HG02981 (cell line): ENCODE data around the gene NEUROD4.

ENCODE experiments used
- ATAC-seq: cut with Tn5 transposase; IDR thresholded peaks from one replicate; pipeline ENCODE4 v1.9.1; 2021; ENCODE audit warnings: mild to moderate bottlenecking, moderate library complexity; ENCODE audit not compliant: unreplicated experiment

Gene NEUROD4

DNA sequence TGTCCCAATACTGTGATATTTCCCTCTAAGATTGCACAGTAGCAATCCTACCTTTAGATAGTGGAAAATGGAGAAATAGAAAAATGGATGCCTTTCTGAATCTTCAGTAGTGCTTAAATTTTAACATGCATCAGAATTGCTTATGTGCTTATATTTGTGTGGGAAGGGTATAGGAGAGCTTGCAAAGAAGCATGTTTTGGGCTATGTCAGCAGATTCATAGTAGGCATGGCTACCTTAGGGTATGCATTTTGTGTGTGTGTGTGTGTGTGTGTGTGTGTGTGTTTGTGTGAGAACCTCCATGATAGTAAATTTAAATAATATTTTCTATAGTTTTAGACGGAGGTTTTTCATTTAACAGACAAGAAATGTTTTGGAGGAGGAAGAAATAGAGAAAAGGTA is 38.3 kb downstream of the NEUROD4 start:
- no peak for ATAC-seq

DNA sequence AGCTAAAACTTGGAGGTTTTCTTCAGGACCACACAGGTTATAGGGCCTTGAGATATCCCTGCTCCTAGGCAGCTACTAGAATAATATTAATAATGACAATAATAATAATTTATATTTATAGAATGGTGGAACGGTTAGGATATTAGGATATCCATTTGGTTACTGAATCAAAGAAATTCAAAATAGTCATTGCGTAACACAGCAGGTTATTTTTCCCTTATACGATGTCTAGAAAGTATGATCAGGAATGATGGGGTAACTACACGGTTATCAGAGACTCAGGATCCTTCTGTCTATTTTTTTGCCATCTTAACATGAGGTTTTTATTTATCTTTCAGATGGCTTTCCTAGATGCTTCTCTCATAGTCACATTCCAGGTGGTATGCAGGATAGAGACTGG is 39.0 kb downstream of the NEUROD4 start:
- ATAC-seq = no peak

DNA sequence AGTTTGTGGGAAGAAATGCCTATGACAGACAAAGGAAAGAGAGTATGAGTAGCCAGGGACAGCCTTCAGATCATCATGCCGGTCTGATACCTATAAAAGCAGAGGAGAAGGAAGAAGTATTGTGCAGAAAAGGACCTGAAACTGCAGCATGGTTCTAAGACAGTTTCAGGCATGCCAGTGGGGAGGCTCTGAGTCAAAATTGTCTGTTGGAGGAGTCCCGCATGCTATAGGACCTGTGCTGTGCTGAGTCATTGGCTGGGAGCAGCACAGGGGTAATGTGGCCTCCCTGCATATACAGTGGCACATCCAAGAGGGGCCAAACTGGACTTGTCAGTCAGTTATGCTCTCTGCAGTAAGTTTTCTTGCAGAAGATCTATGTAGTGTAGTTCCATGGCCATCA is 40.7 kb downstream of the NEUROD4 start:
- peak; percentile 100 for ATAC-seq

DNA sequence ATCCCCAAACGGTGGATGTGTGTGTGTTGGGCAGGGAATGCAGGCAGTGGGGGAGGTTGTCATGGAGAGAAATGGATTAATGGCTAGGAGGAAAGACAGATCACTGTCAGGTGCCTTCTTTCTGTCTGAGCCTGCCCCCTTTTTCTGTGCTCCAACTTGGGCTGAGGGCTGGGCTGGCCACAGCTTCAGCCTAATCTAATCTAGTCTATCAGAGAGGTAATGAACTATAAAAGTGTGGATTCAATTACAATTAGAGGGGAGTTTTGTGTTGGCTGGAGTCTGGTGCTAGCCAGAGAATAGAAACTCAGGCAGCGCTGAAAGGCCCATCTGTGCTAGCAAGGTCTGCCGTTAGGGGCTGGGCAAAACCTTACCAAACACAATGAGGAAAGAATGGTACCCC is 41.2 kb downstream of the NEUROD4 start:
- ATAC-seq = no peak

DNA sequence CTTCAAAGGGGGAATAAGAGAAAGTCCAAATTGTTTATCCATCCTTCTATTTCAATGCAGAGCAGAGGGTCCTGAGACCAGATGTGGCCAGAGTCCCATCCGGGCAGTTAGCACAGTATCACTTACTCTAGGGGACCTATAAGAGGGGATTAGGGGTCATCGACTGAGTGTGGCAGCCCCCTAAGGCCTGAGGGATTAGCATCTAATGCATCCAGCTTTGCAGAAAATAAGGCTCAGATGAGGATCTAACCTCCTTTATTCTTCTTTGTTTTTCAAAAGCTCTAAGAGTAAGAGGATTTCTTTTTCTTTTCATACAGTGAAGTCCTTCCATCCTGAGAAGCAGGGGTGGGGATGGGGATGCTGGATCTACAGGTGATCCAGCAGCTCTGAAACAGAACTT is 43.5 kb downstream of the NEUROD4 start:
- ATAC-seq = no peak

DNA sequence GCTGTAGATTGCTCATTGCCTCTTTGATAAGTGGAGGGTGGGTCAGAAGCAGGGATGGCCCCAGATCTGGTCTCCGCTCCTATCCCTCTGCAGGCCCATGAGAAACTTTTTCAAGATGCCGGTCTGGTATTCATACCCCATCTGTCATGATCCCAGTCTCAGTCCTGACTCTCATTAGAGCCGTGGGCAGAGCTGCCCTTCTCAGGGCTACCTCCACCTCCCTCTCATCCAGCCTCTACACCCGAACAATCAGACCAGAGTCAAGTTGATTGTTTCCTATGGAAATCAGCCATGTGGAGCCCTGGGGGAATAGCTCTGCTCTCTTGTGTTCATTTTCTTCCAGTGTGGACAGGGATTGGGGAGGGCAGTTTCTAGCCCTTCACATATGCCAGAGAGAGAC is 45.8 kb downstream of the NEUROD4 start:
- no peak for ATAC-seq

DNA sequence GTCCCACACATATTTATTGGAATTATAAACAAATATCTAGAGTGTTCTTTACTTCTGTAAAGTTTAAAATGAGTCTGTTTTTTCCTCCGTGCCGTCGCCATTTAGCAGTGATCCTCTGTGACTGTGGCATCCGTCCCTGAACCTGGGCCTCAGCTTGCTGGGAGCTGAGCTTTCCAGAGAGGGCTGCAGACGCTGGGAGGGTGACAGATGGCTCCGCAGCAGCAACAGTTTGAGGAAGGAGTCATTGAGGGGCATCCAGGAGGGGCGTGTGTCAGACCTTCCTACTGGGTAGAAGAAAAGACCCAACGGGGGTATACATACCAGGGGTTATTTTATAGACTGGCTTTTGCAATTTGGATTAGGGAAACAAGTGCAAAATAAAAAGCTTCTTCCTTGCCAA is 47.9 kb downstream of the NEUROD4 start:
- ATAC-seq = no peak

DNA sequence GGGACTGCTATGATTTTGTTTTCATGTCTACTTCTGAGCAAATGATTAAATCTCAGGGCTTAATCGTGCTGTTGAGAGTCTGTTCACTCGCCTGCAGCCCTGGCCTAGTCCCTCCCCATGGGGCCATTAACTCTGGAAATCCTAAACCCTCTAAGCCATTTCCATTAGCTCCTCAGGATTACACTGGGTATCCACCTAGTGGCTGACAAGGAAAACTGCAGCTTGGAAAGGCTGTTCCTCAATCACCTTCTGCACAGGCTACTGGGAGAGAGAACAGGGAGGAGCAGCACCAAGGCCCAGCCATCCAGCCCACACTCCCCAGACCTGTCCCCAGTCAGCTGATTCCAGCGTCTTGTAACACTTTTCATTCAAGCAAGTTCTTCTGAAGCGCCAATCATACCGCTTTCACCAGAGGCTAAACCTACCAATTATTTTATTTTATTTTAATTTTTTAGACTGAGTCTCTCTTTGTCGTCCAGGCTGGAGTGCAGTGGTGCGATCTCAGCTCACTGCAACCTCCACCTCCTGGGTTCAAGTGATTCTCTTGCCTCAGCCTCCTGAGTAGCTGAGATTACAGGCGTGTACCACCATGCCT is 48.7 kb downstream of the NEUROD4 start:
- ATAC-seq = peak; percentile 70

DNA sequence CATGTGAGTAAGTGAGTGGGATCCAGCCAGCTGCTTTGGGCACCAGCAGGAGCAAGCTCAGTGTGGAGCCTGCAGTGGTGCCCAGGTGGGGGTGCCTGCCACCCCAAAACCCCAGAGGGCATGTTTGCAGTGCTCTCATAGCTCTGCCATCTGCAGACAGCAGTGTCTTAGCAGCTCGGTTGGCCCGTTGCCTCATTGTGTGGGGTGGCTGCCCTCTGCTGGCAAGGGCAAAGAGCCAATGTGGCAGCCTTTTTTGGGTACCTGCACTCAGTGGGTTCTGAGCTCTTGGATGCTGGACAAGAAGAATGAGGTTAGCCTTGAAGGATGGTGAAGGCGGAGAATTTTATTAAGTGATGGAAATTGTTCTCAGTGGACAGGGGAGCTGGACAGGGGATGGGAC is 52.3 kb downstream of the NEUROD4 start:
- peak; percentile 39 for ATAC-seq

DNA sequence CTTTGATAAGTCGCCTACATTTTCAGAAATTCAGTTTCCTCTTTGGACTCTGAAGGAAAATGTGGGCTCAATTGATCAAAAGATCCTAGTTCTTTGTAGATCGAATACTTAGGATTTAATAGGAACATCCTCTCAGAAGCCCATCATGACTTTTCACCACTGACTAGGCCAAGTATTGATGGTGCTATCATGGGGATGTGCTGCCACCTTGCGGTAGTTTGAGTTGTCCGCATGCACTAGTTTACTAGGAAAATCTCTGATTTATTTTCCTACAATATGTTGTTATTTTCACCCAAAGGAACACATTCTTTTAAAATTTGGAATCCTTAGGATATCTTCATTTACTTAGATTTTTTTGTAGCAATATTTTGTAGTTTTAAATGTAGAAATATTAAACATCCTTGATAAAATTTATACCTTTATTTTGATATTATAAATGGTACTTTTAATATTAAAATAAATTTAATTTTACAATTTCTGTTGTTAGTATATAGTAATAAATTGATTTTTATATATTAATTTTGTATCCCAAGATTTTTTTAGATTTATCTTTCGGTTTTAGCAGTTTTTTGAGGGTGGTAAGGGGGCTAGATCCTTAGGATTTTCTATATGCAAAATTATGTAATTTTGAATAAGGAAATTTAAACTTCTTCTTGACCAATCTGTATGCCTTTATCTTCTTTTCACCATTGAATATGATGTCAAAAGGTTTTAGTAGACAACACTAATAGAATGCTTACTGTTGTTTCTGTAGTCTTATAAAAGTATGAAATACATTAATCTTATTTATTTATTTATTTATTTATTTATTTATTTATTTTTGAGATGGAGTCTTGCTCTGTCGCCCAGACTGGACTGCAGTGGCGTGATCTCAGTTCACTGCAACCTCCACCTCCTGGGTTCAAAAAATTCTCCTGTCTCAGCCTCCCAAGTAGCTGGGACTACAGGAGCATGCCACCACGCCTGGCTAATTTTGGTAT is 53.6 kb downstream of the NEUROD4 start:
- ATAC-seq = no peak

DNA sequence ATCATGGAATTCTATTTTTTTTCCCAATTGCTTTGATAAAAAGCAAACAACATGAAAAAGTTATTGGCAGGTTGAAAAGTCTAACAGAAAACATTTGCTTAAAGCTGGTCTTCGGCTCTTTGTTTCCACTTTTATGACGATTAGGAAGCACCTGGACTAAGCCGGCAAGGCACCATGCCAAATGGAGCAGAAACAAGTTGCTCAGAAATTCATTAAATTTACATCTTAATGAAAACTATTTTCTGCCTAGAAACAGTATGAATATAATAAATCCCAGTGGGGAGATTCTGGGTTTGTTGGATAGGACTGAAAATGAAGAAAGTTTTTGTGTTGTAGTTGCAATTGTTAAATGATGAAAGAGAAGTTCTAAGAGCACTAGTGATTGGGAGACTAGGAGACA is 55.0 kb downstream of the NEUROD4 start:
- ATAC-seq = no peak
